GM12891 (cell line): ENCODE measurements around the gene WFDC11.
"Not testable (repeated sequence)": the region's sequence is repeated elsewhere in the genome, so short reads cannot be mapped to it uniquely, and the experiment has no call there.

Source experiments
- PAX5 ChIP-seq: IDR thresholded peaks from 2 replicates; pipeline ENCODE4 v1.6.1; 2011; ENCODE audit warnings: low read length, moderate library complexity, mild to moderate bottlenecking; ENCODE audit not compliant: insufficient read depth, severe bottlenecking
- POLR2A ChIP-seq: IDR thresholded peaks from 2 replicates; pipeline ENCODE4 v1.6.1; 2011; ENCODE audit warnings: low read depth, low read length, control low read depth
- POLR2AphosphoS5 ChIP-seq: IDR thresholded peaks from 2 replicates; pipeline ENCODE4 v1.6.1; 2011; ENCODE audit warnings: low read depth, low read length, control low read depth
- POU2F2 ChIP-seq: IDR thresholded peaks from 2 replicates; pipeline ENCODE4 v1.6.1; 2011; ENCODE audit warnings: low read depth, mild to moderate bottlenecking, control low read depth, low read length, moderate library complexity
- SPI1 ChIP-seq: IDR thresholded peaks from 2 replicates; pipeline ENCODE4 v1.6.1; 2011; ENCODE audit warnings: low read depth, low read length, control low read depth
- TAF1 ChIP-seq: IDR thresholded peaks from 2 replicates; pipeline ENCODE4 v1.6.1; 2011; ENCODE audit warnings: low read depth, low read length, control low read depth

DNA sequence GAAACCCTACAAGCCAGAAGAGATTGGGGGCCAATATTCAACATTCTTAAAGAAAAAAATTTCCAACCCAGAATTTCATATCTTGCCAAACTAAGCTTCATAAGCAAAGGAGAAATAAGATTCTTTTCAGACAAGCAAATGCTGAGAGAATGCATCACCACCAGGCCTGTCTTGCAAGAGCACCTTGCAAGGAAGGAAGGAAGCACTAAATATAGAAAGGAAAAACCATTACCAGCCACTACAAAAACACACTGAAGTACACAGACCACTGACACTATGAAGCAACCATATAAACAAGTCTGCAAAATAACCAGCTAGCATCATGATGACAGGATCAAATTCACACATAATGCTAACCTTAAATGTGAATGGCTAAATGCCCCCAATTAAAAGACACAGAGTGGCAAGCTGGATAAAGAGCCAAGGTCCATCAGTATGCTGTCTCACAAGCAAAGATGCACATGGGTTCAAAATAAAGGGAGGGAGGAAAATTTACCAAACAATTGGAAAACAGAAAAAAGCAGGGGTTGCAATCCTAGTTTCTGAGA is 46.2 kb upstream of the WFDC11 start:
- TF ChIP-seq POLR2A, POU2F2, POLR2AphosphoS5, TAF1, SPI1, PAX5: not testable (repeated sequence)
